ENCODE measurements around the gene GUCA2A.

The GUCA2A gene

GRCh38 chr1:42152907-42153600, 11.5 kb downstream of the GUCA2A start, which contains the start of gene GUCA2B:
GUCA2B (plus strand) TSS chr1:42153410; CDS start chr1:42153451, 41 bp downstream.
- DNase-seq: no peak

GRCh38 chr1:42152119-42152518, 12.4 kb downstream of the GUCA2A start:
- DNase-seq: no peak

- DNase-seq: no peak
Measured at GRCh38 chr1:42150651-42151050, 13.9 kb downstream of the GUCA2A start.

- DNase-seq: no peak
Measured at GRCh38 chr1:42148166-42148565, 16.4 kb downstream of the GUCA2A start.

GRCh38 chr1:42146626-42147320, 17.8 kb downstream of the GUCA2A start:
- peak; percentile 76 for DNase-seq

- DNase-seq: no peak
Measured at GRCh38 chr1:42145764-42146625, 18.6 kb downstream of the GUCA2A start.

- DNase-seq: no peak
Measured at GRCh38 chr1:42145389-42145716, 19.2 kb downstream of the GUCA2A start.

GRCh38 chr1:42144711-42145388, 19.7 kb downstream of the GUCA2A start:
- DNase-seq: no peak

GRCh38 chr1:42143896-42144710, 20.4 kb downstream of the GUCA2A start:
- DNase-seq: no peak

- peak; percentile 88 for DNase-seq
Measured at GRCh38 chr1:42142894-42143675, 21.5 kb downstream of the GUCA2A start.

GRCh38 chr1:42141978-42142377, 22.6 kb downstream of the GUCA2A start:
- DNase-seq: no peak

GRCh38 chr1:42140191-42140590, 24.4 kb downstream of the GUCA2A start:
- DNase-seq: no peak

GRCh38 chr1:42139444-42139843, 25.1 kb downstream of the GUCA2A start:
- no peak for DNase-seq

- no peak for DNase-seq
Measured at GRCh38 chr1:42138586-42138985, 26.0 kb downstream of the GUCA2A start.

GRCh38 chr1:42137766-42138165, 26.8 kb downstream of the GUCA2A start:
- peak; percentile 28 for DNase-seq

- DNase-seq: no peak
Measured at GRCh38 chr1:42136466-42136865, 28.1 kb downstream of the GUCA2A start.

GRCh38 chr1:42135426-42135825, 29.1 kb downstream of the GUCA2A start:
- DNase-seq: no peak

- DNase-seq: no peak
Measured at GRCh38 chr1:42133809-42134526, 30.6 kb downstream of the GUCA2A start.

- DNase-seq: no peak
Measured at GRCh38 chr1:42133390-42133789, 31.2 kb downstream of the GUCA2A start.

GRCh38 chr1:42130061-42130660, 34.4 kb downstream of the GUCA2A start:
- no peak for DNase-seq
